OCI-LY1 (cell line): ENCODE measurements around the gene COQ9.

Source experiments
- CTCF ChIP-seq: fragments of 200-600 bp; sonication (generic), shearing (Covaris generic); IDR thresholded peaks from 2 replicates; pipeline ENCODE4 v1.5.1; 2017; ENCODE audit warnings: mild to moderate bottlenecking, antibody characterized with exemption, low read length, moderate library complexity, mixed read lengths
- EZH2 ChIP-seq: fragments of 200-600 bp; sonication (generic), shearing (Covaris generic); IDR thresholded peaks from 2 replicates; pipeline ENCODE4 v1.8.0; 2017; ENCODE audit warnings: borderline replicate concordance, mixed run types, mild to moderate bottlenecking, antibody characterized with exemption, low read length, moderate library complexity, mixed read lengths

GRCh38 chr16:57485916-57486857 is 38.9 kb downstream of the COQ9 start, which contains the start of gene DOK4:
- no peak for TF ChIP-seq CTCF
- TF ChIP-seq EZH2 = no peak
